Endothelial cell (in vitro differentiated cells): ENCODE measurements around the gene VTI1A. TPM values are rescaled to one million over a fixed set of nuclear protein-coding genes. Genes with fewer than 3 reads are reported as not detected.

Source experiments
- DNase-seq: peaks from one replicate; pipeline ENCODE4 v3.0.0; 2021; ENCODE audit warnings: low spot score
- H3K27ac Mint-ChIP-seq: one replicate; pipeline ENCODE4 v1.8.0; 2021; ENCODE audit warnings: mixed read lengths, inconsistent platforms; ENCODE audit not compliant: unreplicated experiment
- H3K27me3 Mint-ChIP-seq: one replicate; pipeline ENCODE4 v1.8.0; 2021; ENCODE audit warnings: mild to moderate bottlenecking, moderate library complexity, mixed read lengths, inconsistent platforms; ENCODE audit not compliant: unreplicated experiment
- H3K36me3 Mint-ChIP-seq: one replicate; pipeline ENCODE4 v1.8.0; 2021; ENCODE audit warnings: mild to moderate bottlenecking, low read depth, mixed read lengths, inconsistent platforms; ENCODE audit not compliant: unreplicated experiment
- H3K4me1 Mint-ChIP-seq: one replicate; pipeline ENCODE4 v1.8.0; 2021; ENCODE audit warnings: mild to moderate bottlenecking, mixed read lengths, inconsistent platforms; ENCODE audit not compliant: unreplicated experiment
- H3K4me3 Mint-ChIP-seq: one replicate; pipeline ENCODE4 v1.8.0; 2021; ENCODE audit warnings: mild to moderate bottlenecking, mixed read lengths, inconsistent platforms; ENCODE audit not compliant: unreplicated experiment
- H3K9me3 Mint-ChIP-seq: one replicate; pipeline ENCODE4 v1.8.0; 2021; ENCODE audit warnings: mixed read lengths, inconsistent platforms; ENCODE audit not compliant: unreplicated experiment
- CTCF ChIP-seq: fragments of 200-600 bp; sonication (generic); IDR thresholded peaks from one replicate; pipeline ENCODE4 v1.5.0; 2021; ENCODE audit warnings: antibody characterized with exemption; ENCODE audit not compliant: unreplicated experiment
- total RNA-seq: library from RNA; stranded (reverse); fragmentation: NEBNext Ultra II Directional; extraction: Animal tissue kit (Norgen Biotek cat#: 25700); gene quantifications from one replicate; pipeline ENCODE4 v1.2.1, GENCODE V29; 2021; ENCODE audit not compliant: unreplicated experiment

VTI1A gene
- total RNA-seq, 1 donor from 2014 or later: 35.4 TPM

- H3K4me3 Mint-ChIP-seq: no peak overlapping the region
- peaks cover 4% of the 10 kb centered on the region for H3K9me3 Mint-ChIP-seq
- no peak overlapping the region for H3K27ac Mint-ChIP-seq
- no peaks in the 10 kb centered on the region for H3K4me1 Mint-ChIP-seq
- TF ChIP-seq CTCF: no peak
- no peak for DNase-seq
- H3K27me3 Mint-ChIP-seq: no peaks in the 10 kb centered on the region
- H3K36me3 Mint-ChIP-seq: peaks cover 3% of the 10 kb centered on the region
Measured at GRCh38 chr10:112619556-112619955, 172.5 kb downstream of the VTI1A start.

- no peak overlapping the region for H3K27ac Mint-ChIP-seq
Measured at GRCh38 chr10:112622786-112623185, 175.8 kb downstream of the VTI1A start.

GRCh38 chr10:112624546-112625048 is 177.6 kb downstream of the VTI1A start:
- no peaks in the 10 kb centered on the region for H3K4me1 Mint-ChIP-seq
- no peak for DNase-seq
- TF ChIP-seq CTCF: no peak
- no peak overlapping the region for H3K27ac Mint-ChIP-seq
- no peaks in the 10 kb centered on the region for H3K27me3 Mint-ChIP-seq
- H3K36me3 Mint-ChIP-seq: no peaks in the 10 kb centered on the region
- H3K4me3 Mint-ChIP-seq: no peak overlapping the region
- H3K9me3 Mint-ChIP-seq: no peaks in the 10 kb centered on the region

More at GRCh38 chr10:112622786-112623185, 175.8 kb downstream of the VTI1A start:
- Mint-ChIP-seq H3K9me3 (no peaks in the 10 kb centered on the region), H3K4me3 (no peak overlapping the region), H3K4me1 (no peaks in the 10 kb centered on the region), H3K36me3 (no peaks in the 10 kb centered on the region), H3K27me3 (no peaks in the 10 kb centered on the region)
- no peak for TF ChIP-seq CTCF
- DNase-seq: no peak

GRCh38 chr10:112628951-112629609 is 182.1 kb downstream of the VTI1A start:
- H3K9me3 Mint-ChIP-seq: no peaks in the 10 kb centered on the region
- no peak overlapping the region for H3K27ac Mint-ChIP-seq

More at GRCh38 chr10:112628951-112629609, 182.1 kb downstream of the VTI1A start:
- no peak for TF ChIP-seq CTCF
- DNase-seq: no peak
- no peak overlapping the region for H3K4me3 Mint-ChIP-seq
- H3K27me3 Mint-ChIP-seq: no peaks in the 10 kb centered on the region
- peaks cover 7% of the 10 kb centered on the region for H3K4me1 Mint-ChIP-seq
- H3K36me3 Mint-ChIP-seq: no peaks in the 10 kb centered on the region
